ENCODE results near the gene NEK10.

GRCh38 chr3:27174530-27174929, 194.7 kb downstream of the NEK10 start:
- TF ChIP-seq CTCF (conservative IDR thresholded peaks at IDR 0.05) = no peak
- no peak for TF ChIP-seq ZFX (IDR thresholded peaks at IDR 0.05)

Measured in C4-2B (cell line).